ENCODE results near the gene PTCD3.

DNA sequence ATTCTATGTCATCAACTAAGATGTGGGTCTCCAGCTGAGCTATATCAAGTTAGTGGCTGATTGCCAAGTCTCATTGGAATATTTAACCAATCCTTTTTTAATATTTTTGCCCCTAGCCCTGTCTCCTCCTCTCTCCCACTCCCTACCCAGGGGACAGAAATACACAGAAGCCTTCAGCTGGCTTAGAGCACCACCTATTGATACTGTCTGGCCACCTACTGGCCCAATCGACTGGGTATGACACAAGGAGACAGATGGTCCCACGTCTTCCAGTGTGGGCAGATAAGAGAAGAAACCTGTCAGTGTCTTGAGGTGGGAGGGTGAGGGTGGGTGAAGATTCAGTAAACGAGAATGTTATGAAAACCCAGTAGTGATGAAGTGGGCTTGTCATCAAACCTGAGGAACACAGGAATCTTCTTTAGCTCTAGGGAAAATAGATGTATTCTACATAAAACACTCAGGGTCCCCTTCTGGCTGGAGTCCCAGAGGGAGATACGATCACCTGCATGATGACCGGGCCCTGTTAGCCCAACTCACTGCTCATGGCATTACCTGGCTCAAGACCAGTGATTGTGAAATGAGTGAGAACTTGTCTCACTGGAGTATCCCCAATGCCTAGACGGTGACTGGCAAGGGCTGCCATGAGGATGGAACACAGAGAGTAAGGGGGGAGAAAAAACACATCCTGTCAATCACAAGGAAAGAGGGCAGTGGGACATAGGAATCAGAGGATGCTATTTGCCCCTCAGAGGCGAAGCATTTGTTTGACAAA lies 27.1 kb upstream of the PTCD3 start:
- TF ChIP-seq, protein P1, sequence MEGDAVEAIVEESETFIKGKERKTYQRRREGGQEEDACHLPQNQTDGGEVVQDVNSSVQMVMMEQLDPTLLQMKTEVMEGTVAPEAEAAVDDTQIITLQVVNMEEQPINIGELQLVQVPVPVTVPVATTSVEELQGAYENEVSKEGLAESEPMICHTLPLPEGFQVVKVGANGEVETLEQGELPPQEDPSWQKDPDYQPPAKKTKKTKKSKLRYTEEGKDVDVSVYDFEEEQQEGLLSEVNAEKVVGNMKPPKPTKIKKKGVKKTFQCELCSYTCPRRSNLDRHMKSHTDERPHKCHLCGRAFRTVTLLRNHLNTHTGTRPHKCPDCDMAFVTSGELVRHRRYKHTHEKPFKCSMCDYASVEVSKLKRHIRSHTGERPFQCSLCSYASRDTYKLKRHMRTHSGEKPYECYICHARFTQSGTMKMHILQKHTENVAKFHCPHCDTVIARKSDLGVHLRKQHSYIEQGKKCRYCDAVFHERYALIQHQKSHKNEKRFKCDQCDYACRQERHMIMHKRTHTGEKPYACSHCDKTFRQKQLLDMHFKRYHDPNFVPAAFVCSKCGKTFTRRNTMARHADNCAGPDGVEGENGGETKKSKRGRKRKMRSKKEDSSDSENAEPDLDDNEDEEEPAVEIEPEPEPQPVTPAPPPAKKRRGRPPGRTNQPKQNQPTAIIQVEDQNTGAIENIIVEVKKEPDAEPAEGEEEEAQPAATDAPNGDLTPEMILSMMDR (optimal IDR thresholded peaks at IDR 0.05 in 1 of 3, IDR thresholded peaks at IDR 0.05 in 1 of 3, conservative IDR thresholded peaks at IDR 0.05 in 1 of 3; ENCODE audit: extremely low read depth in 1 of 3, insufficient read depth in 2 of 3, low read length in 3 of 3) = peak; percentile 26 to 63 (median 31)
- no peak for TF ChIP-seq EZH2 (IDR thresholded peaks at IDR 0.05; ENCODE audit: low read length)

Data from keratinocyte (primary cell).